OCI-LY1 (cell line): ENCODE measurements around the gene ATG7.

ENCODE experiments used
- H2AFZ ChIP-seq: fragments of 200-600 bp; sonication (generic), shearing (Covaris generic); 2 replicates; pipeline ENCODE4 v1.6.0; 2014; ENCODE audit warnings: antibody characterized with exemption, mild to moderate bottlenecking, low read length
- H3F3A ChIP-seq: fragments of 200-600 bp; sonication (generic), shearing (Covaris generic); 2 replicates; pipeline ENCODE4 v1.6.0; 2014; ENCODE audit warnings: mild to moderate bottlenecking, antibody characterized with exemption, low read length, moderate library complexity; ENCODE audit not compliant: insufficient read depth
- H3K27ac ChIP-seq: fragments of 200-600 bp; sonication (generic); 2 replicates; pipeline ENCODE4 v1.5.1; 2014; ENCODE audit warnings: low read length, mixed run types, mild to moderate bottlenecking, low read depth; ENCODE audit not compliant: poor library complexity, severe bottlenecking
- H3K27me3 ChIP-seq: fragments of 200-600 bp; sonication (generic); 2 replicates; pipeline ENCODE4 v1.6.0; 2014; ENCODE audit warnings: antibody characterized with exemption, mild to moderate bottlenecking, low read length, moderate library complexity; ENCODE audit not compliant: insufficient read depth
- H3K36me3 ChIP-seq: fragments of 200-600 bp; sonication (generic); 2 replicates; pipeline ENCODE4 v1.6.1; 2014; ENCODE audit warnings: mild to moderate bottlenecking, antibody characterized with exemption, low read length, moderate library complexity, mixed read lengths; ENCODE audit not compliant: insufficient read depth
- H3K4me1 ChIP-seq: fragments of 200-600 bp; sonication (generic); 2 replicates; pipeline ENCODE4 v1.5.1; 2014; ENCODE audit warnings: mild to moderate bottlenecking, low read length, moderate library complexity; ENCODE audit not compliant: insufficient read depth, severe bottlenecking
- H3K4me2 ChIP-seq: fragments of 200-600 bp; sonication (generic), shearing (Covaris generic); 2 replicates; pipeline ENCODE4 v1.6.1; 2014; ENCODE audit warnings: low read length
- H3K4me3 ChIP-seq: fragments of 200-600 bp; sonication (generic); 2 replicates; pipeline ENCODE4 v1.5.1; 2014; ENCODE audit warnings: low read length, low read depth, mild to moderate bottlenecking, mixed read lengths; ENCODE audit not compliant: poor library complexity, severe bottlenecking
- H3K79me2 ChIP-seq: fragments of 200-600 bp; shearing (Covaris generic); 2 replicates; pipeline ENCODE4 v1.6.1; 2016; ENCODE audit warnings: mixed run types, low read length, mixed read lengths; ENCODE audit not compliant: insufficient read depth
- H3K9ac ChIP-seq: fragments of 200-600 bp; sonication (generic), shearing (Covaris generic); 2 replicates; pipeline ENCODE4 v1.6.1; 2014; ENCODE audit warnings: mild to moderate bottlenecking, low read length, mixed read lengths
- H3K9me2 ChIP-seq: fragments of 200-600 bp; sonication (generic), shearing (Covaris generic); 2 replicates; pipeline ENCODE4 v1.6.1; 2014; ENCODE audit warnings: low read depth, mild to moderate bottlenecking, low read length, mixed read lengths
- H3K9me3 ChIP-seq: fragments of 200-600 bp; shearing (Covaris generic); 2 replicates; pipeline ENCODE4 v1.6.1; 2014; ENCODE audit warnings: low read length, mixed read lengths
- H4K20me1 ChIP-seq: fragments of 200-600 bp; sonication (generic), shearing (Covaris generic); 2 replicates; pipeline ENCODE4 v1.6.0; 2016; ENCODE audit warnings: mild to moderate bottlenecking, low read length; ENCODE audit not compliant: insufficient read depth
- EZH2 ChIP-seq: fragments of 200-600 bp; sonication (generic), shearing (Covaris generic); IDR thresholded peaks from 2 replicates; pipeline ENCODE4 v1.8.0; 2017; ENCODE audit warnings: borderline replicate concordance, mixed run types, mild to moderate bottlenecking, antibody characterized with exemption, low read length, moderate library complexity, mixed read lengths
- TF ChIP-seq, protein P1 (sequence below): fragments of 200-600 bp; sonication (generic), shearing (Covaris generic); IDR thresholded peaks from 2 replicates; pipeline ENCODE4 v1.5.1; 2017; ENCODE audit warnings: mild to moderate bottlenecking, antibody characterized with exemption, low read length, moderate library complexity, mixed read lengths

Gene ATG7

DNA sequence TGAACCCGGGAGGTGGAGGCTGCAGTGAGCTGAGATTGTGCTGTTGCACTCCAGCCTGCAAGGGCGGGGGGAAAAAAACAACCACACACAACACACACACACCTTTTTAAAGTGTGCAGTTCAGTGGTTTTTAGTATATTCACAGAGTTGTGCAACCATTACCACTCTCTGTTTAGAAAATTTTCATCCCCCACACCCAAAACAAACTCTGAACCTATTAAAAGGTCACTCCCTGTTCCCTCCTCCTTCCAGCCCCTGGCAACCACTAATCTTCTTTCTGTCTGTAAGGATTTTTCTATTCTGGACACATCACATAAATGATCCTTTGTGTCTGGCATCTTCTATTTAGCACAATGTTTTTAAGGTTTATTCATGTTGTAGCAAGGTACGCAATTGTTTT lies 159.1 kb downstream of the ATG7 start:
- no peak overlapping the region for H3K4me2 ChIP-seq
- H3K27me3 ChIP-seq = no peaks in the 10 kb centered on the region
- no peaks in the 10 kb centered on the region for H3K9me3 ChIP-seq
- H3K4me1 ChIP-seq = no peaks in the 10 kb centered on the region
- H3K27ac ChIP-seq = no peak overlapping the region
- no peak overlapping the region for H2AFZ ChIP-seq
- no peak overlapping the region for H3K9ac ChIP-seq
- TF ChIP-seq, protein P1, sequence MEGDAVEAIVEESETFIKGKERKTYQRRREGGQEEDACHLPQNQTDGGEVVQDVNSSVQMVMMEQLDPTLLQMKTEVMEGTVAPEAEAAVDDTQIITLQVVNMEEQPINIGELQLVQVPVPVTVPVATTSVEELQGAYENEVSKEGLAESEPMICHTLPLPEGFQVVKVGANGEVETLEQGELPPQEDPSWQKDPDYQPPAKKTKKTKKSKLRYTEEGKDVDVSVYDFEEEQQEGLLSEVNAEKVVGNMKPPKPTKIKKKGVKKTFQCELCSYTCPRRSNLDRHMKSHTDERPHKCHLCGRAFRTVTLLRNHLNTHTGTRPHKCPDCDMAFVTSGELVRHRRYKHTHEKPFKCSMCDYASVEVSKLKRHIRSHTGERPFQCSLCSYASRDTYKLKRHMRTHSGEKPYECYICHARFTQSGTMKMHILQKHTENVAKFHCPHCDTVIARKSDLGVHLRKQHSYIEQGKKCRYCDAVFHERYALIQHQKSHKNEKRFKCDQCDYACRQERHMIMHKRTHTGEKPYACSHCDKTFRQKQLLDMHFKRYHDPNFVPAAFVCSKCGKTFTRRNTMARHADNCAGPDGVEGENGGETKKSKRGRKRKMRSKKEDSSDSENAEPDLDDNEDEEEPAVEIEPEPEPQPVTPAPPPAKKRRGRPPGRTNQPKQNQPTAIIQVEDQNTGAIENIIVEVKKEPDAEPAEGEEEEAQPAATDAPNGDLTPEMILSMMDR = no peak
- H3F3A ChIP-seq = no peaks in the 10 kb centered on the region
- H3K36me3 ChIP-seq = peaks cover 18% of the 10 kb centered on the region
- H4K20me1 ChIP-seq = no peaks in the 10 kb centered on the region
- H3K4me3 ChIP-seq = no peak overlapping the region
- no peaks in the 10 kb centered on the region for H3K9me2 ChIP-seq
- H3K79me2 ChIP-seq = no peaks in the 10 kb centered on the region

DNA sequence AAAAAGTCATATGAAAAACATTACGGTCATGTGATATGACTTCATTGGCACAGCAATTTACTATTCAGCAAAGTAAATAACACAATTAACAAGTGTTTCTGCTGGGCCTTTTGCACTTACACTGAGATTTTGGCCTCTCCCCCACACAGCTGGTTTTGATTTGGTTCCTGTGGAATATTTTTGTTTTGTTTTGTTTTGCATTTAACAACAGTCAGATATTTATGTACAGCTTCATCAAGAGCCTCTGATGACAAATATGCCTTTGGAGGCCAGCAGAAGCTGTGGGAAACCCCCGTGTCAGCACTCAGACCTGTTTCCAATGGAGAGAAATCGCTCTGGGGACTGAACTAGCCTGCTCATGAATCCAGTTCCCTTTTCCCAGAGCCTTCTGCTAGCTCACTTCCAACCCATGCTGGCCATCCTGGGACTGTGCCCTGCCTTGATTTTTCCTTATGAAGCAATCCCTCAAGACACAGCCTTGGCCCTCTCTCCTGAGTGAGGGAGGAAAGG lies 161.9 kb downstream of the ATG7 start:
- no peak overlapping the region for H2AFZ ChIP-seq
- H3K9ac ChIP-seq = no peak overlapping the region
- H3K9me2 ChIP-seq = no peaks in the 10 kb centered on the region
- no peaks in the 10 kb centered on the region for H4K20me1 ChIP-seq
- H3K36me3 ChIP-seq = no peaks in the 10 kb centered on the region
- H3K4me2 ChIP-seq = no peak overlapping the region
- H3K4me1 ChIP-seq = no peaks in the 10 kb centered on the region
- H3K27me3 ChIP-seq = no peaks in the 10 kb centered on the region
- no peak overlapping the region for H3K27ac ChIP-seq
- H3F3A ChIP-seq = no peaks in the 10 kb centered on the region
- TF ChIP-seq, protein P1 = no peak
- TF ChIP-seq EZH2 = no peak
- no peaks in the 10 kb centered on the region for H3K79me2 ChIP-seq
- no peaks in the 10 kb centered on the region for H3K9me3 ChIP-seq
- no peak overlapping the region for H3K4me3 ChIP-seq

DNA sequence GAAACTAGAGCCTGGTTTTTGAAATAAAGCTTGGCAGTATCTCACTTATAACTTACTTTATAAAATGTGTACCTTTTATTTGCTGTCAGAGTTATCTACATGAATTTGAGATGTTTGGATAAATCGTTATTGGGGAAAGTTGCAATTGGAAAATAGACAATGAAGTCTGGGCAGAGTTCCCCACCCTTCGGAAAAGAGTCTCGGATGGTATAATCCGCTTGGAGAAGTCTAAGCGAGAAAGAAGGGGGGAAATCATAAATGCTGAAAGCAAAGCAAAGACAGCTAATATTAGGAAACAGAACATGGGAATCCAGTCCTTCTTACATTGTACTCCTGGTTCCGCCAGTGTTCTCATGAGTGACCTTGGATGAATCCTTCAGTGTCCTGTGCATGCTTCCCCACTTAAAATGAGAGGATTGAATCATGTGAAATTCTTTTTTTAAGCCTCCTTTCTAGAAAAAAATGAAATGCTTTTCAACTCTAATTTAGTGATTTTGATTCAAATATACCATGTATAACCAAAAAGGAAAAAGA lies 162.4 kb downstream of the ATG7 start:
- Histone ChIP-seq H2AFZ (no peak overlapping the region), H3K9me2 (no peaks in the 10 kb centered on the region), H3K4me1 (no peaks in the 10 kb centered on the region), H4K20me1 (no peaks in the 10 kb centered on the region), H3K9ac (no peak overlapping the region), H3K9me3 (no peaks in the 10 kb centered on the region), H3K27me3 (no peaks in the 10 kb centered on the region), H3K4me3 (no peak overlapping the region), H3K79me2 (no peaks in the 10 kb centered on the region), H3K36me3 (no peaks in the 10 kb centered on the region), H3K4me2 (no peak overlapping the region), H3F3A (no peaks in the 10 kb centered on the region), H3K27ac (no peak overlapping the region)
- no peak for TF ChIP-seq EZH2
- TF ChIP-seq, protein P1 = no peak
